Globus pallidus (tissue), 1 donor: ENCODE measurements around the gene BFSP1.

Experiments used
- DNase-seq: peaks from one replicate; pipeline ENCODE4 v3.0.0-alpha.2; 2015; ENCODE audit warnings: low spot score

Gene BFSP1

DNA sequence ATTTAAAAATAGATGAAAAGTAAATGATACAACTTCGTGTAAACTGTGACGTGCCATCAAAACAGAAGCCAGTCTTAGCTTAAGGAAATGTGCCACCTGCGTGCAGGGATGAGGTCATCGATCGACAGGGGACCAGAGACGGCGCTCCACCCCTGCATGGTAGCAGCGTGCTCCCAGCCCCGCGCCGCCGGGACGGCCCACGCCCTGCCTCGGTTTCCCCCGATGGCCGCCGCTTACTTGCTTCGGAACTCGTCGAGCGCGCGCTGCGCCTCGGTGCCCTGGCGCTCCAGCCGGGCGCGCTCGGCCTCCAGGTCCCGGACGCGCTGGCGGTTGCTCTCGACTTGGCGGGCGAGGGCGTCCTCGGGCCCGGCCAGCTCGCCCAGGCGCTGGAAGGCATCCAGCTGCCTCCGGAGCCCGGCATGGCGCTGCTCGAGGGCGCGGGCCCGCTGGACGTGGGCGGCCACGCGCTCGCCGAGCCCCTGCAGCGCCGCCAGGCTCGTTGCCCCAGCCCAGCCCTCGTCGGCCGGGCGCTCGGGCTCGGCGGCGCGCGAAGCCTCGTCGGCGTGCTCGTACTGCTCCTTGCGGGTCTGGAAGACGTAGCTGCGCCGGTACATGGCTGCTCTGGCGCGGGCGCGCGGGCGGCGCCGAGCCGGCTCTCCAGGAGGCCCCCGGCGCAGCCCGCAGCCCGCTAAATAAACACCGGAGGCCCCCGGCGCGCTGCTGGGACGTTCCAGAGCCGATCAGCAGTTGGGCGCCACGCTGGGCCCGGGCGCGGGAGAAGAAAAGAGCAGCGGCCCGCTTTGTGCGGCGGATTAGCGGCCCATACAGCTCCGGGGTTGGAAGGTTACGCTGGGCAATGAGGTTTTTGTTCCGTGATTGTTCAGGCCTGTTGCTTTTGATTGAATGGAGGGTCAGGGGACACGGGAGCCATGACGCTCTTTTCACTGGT is at the start of gene BFSP1:
Gene BFSP1, minus strand, starts transcription at position 664 of the 949 bp plus-strand sequence. Its CDS starts 50 bp downstream, at position 614.
- peak; percentile 50 for DNase-seq

DNA sequence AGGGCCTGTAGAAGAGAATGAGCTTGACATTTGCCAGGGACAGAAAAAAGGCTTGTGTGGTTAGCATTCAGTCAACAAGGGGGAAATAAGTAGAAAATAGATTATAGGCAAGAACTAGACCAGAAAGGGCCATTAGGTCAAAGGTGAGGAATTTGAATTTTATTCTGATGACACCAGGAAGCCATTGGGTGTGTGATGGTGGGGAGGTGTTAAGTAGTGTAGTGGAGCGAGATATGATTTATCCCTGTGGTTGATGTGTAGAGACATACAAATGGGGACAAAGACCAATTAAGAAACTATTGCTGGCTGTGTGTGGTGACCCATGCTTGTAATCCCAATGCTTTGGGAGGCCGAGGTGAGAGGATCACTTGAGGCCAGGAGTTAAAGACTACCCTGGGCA is 49.7 kb upstream of the BFSP1 start:
- DNase-seq = no peak

DNA sequence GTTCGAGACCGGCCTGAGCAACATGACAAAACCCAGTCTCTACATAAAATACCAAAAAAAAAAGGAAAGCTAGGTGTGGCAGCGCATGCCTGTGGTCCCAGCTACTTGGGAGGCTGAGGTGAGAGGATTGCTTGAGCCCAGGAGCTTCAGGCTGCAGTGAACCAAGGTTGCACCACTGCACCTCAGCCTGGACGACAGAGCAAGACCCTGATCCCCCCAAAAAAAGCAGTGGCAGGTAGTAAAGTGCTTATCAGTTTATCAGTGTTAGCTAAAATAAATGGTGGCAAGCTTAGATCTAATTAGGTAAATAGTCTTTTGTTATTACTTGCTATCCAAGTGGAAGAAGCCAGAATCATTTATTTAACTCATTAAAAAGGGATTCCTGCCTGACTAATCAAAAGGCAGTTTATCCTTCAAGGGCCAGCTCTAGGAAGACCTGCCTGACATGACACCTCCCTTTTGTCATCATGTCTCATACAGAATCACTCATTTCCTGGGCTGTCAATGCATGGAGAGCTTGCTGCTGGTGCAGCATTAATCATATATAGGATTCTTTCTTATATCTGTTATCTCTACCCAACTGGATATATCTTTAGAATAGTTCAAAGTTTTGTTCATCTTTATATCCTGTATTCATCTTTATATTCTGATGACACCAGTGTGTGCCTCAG is 48.3 kb upstream of the BFSP1 start:
- no peak for DNase-seq

DNA sequence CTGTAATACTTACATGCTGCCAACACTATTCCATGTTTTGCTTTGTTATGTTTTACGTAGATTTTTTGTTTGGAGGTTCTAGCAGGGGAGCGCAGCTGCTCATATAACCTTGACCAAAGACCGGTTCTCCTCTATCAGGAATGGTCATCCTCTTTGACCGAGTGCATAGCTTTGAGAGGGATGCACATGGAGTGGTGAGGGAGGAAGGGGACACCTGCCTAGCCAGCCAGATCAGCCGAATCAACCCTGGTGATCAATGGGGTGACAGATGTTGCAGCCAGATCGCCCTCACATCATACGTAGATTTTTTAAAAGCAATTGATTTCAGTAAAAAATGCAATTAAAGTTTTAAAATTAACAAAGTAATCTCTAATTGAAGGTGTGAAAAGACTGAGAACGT is 45.0 kb upstream of the BFSP1 start:
- no peak for DNase-seq

DNA sequence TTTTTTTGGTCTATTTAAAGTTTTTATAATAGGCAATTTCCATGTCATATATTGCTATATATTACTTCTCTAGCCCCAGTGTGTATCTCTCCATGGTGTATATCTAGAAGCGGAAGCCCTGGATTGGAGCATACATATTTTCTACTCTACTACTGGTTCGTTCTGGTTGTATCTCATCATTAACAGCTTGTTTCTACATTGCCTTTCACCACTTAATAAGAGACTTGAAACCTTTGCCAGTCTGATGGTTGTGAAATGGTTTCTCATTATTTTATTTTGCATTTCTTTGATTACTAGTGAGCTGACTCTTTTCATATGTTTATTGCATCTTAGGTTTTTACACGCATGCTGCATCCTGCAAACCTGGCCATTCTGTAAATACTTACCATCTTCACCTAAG is 42.3 kb upstream of the BFSP1 start:
- DNase-seq = no peak

DNA sequence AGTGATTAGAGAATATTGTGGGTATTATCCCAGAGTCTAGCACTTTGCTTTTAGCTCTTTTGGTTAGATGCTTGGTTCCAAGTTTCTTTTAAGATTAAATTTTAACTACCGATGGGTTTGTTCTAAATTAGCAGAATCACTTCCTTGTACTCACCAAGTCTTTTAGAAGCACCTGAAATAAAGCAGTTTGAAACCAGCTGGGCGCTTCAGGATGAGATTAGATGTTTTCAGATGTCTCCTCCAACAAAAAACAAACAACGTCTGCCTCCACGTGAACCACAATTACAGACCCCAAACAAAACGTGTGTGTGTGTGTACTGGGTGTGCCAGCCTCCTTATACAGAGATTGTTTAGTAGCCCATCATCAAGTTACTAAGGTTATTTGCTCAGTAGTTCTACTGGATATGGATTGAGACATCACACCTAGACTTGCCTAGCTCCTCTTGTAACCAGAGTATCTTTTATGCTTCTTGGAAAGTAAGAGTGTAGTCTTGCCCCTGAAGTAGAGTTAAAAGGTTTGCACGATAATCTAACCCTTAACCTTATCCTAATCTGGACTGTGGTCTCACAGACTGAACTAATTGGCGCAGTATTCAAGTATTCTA is 41.0 kb upstream of the BFSP1 start:
- DNase-seq = no peak

DNA sequence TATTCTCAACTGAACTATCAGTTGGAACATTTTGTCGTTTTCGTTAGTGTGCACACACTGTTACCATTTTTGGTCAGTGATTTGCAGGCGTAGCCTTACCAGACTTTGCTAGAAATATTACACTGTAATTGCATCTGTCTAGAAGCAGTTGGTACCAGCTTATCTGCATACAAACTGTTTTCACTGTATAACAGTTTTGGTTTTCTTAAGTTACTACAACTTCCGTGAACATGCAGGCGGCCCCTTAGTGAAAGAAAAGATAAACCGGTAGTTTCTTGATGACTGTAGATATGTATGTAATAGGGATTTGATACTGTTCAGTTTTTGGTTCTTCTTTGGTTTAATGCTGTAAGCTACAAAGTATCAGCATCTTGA is 40.0 kb upstream of the BFSP1 start:
- DNase-seq = no peak

DNA sequence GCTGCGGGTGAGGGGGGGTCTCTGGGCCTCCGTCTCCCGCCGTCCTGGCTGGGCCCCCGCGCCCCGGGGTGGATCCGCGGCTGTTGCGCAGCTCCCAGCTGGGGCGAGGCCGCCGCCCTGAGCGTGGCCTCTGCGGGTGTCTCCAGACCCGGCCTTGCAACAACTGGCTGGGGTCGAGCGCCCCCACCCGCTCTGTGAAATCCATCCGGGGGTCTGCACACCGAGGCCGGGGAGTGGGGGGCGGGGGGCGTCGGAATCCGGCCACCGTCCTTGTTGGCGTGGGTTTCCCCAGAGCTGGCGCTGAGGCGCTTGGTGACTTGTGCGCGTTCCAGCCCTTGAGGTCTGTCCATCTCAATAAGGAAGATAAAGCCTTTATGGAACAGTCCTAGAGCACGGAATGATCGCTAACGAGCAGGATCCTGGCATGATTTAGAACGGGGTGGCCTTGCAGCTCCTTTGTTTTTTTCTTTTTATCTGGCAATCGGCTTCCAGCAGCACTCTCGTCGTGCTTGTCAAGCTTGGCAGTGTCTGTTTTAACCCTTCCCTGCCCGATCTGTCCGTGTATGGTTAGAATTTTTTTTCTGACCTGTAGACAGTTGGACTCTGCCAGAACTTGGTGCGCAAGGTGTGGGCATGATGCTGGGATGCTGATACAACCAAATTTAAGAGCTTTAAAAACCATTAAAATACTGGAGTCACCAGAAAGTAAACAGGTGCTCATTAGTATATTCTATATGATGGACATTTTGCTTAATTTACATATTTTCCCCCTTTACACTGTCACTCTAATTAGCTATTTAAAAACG is 39.4 kb upstream of the BFSP1 start:
- peak; percentile 55 for DNase-seq

DNA sequence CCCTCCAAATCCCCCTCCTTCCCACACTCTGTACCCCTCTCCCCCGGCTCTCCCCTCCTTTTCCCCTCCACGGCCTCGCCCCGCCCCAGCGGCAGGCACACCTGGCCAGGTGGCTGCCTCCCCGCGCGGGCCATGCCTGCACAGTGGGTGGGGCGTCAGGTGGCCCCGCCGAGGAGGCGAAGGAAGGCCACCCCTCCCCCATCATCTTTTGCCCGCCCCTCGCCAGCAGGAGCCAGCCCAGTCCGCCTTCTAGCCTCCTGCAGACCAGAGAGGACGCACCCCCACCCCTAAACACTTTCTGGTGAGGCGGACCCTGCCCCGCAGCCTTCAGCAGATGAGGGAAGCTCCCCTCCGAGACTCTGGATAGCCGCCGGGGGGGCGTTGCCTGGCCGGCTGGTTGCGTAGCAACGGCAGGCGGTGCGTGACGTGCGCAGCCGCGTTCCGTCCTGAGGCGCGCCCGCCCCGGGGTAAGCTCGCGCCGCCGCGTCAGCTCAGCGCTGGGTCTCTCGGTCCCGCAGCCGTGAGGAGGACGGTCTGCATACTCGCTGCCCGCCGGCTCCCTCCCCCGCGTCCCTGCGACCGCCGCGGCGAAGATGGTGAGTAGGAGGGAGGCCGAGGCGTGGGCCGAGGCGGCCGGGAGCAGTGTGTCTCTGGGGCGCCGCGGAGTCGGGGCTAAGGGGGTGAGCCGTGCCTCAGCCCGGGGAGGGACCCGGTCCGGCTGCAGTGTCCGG is 38.6 kb upstream of the BFSP1 start, which contains the start of gene DSTN:
Gene DSTN, plus strand, starts transcription at position 460 of the 731 bp plus-strand sequence. Its CDS starts 134 bp downstream, at position 594.
- DNase-seq = peak; percentile 88

DNA sequence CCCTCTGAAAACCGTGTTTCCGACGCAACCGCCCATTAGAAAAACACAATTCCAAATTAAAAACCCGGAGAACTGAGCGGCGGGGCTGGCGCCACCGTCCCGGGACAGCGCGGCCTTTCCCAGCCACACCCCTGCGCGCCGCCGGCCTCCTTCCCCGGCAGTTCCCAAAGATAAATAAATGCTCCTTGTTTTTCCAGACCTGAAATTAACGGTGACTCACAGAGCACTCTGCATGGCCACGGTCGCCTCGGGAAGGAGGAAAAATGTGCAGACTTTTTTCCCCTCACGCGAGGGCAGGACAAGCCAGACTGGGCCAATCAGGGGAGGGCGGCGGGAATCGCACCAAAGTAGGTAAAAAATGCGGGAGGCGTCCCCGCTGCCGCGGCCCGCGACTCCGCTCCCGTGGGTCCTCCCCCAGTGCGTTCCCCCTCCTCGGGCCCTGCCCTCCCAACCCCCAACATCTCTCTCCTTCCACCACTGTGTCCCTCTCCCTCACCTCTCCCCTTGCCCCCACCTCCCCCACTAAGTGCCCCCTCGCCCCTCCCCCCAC is 37.9 kb upstream of the BFSP1 start:
- DNase-seq = peak; percentile 31

DNA sequence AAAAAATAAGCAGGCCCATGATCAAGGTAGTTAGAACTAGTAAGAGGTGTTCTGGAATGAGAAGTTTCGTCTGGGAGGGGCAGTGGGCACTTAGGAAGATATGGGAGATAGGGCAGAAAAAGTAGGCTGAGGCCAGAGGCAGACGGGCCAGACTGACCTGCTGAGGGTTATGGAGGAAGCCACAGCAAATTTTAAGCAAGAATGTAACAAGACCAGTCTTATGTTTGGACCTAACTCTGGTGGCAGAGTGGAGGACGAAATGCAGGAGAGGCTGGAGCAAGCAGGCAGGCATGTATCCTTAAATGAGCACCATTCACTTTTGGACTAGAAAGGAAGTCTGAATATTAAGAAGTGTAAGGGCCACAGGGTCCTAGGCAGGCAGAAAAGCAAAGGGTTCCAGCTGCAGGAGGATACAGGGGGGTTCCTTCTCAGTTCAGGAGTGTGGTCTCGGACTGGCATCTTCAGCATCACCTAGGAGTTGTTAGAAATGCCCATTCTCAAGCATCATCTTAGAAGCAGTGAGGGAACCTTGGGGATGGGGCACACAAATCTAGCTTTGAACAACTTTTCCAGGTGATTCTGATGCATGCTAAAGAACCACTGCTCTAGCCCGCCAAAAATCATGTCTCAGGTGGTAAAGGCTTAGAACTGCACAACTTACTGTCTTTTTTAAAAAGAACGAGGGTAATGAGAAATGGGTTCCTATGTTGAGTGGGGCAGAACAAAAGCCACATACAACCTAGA is 37.0 kb upstream of the BFSP1 start:
- no peak for DNase-seq

DNA sequence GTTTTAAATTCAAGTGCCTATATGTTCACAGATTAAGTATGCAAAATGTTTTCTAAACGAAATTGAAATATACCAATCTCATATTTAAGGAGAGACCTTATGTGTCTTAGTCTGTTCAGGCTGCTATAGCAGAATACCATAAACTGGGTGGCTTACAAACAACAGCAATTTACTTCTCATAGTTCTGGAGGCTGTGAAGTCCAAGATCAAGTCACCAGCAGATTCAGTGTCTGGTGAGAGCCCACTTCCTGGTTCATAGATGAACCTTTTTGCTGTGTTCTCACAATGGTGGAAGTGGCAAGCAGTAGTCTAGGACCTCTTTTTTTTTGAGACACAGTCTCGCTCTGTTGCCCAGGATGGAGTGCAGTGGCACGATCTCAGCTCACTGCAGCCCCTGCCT is 35.2 kb upstream of the BFSP1 start:
- DNase-seq = no peak

DNA sequence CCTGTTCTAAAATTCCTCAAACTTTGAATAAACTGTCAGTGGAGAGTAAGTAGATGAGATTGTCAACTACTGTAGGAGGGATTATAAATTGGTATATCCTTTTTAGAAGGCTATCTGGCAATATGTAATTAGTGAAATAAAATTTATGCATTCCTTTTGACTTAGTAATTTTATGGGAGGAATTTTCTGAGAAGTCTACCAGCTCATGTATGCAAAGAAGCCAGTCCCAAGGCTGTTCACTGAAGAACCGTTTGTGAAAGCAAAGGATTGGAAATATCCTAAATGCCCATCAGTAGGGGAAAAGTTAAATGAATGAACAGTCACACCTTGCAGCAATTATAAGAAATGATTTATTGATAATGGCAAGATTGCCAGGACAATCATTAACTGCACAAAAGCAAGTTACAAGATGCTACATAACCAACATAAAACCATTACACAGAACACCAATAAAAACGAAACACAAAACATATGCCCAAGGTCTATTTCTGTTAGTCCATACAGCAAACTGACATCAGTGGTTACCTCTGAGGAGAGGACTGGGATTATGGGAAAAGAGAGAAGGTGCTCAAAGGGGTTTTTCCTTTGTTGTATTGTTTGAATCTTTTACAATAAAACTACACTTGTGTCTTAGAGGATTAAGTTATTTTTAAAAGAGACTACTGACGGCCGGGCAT is 34.1 kb upstream of the BFSP1 start:
- no peak for DNase-seq

DNA sequence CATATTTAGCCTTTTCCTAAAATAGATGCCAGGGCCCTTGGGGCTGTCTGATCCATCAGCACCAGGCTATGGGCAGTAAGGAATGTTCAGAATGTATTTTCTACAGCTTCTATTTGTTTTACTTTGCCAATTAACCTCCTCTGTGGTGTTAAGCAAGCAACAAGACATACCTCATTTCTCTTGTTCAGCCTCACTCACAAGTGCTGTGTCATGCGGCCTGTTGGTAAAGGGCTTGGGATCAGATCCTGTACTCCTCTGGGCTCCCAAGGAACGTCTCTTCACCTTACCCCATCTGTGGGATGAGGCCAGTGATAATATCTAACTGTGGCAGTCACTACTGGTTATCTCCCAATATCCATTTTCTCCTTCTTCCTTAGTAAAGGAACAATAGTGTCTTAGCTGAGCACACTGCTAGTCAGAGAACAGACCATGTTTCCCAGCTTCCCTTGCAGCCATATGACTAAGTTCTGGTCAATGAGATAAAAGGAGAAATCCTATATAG is 31.7 kb upstream of the BFSP1 start:
- DNase-seq = no peak

DNA sequence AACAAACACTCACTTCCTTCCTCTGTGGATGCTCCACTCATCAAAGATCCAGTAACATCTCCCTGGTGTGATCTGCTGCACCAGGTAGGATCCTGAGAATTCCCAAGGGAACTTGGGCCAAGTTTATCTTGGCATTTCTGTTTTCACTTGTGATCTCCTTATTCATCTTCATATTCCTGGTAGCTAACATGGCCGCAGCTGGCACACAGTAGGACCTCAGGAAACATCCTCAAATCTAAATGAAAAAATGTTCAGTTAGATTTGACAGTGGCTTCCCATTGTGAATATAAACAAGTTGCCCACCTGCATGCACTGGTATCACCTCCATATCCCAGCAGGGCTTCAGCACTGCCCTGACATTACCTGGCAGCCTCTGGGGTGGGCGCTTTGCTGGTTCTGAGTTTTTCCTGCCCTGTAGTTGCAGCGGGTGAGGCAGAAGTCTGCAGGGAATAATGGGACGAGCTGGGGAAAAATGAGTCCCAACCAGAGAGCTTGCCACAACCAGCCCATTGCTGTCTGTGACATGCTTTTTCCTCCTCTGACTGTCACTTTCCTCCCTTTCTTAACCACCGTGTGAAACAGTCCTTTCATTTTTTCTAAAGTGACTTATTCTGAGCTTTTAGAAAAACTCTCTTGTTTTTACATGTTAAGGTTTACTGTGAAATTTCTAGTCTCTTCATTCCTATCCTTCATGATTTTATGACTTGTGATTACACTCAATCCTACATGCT is 29.3 kb upstream of the BFSP1 start:
- no peak for DNase-seq

DNA sequence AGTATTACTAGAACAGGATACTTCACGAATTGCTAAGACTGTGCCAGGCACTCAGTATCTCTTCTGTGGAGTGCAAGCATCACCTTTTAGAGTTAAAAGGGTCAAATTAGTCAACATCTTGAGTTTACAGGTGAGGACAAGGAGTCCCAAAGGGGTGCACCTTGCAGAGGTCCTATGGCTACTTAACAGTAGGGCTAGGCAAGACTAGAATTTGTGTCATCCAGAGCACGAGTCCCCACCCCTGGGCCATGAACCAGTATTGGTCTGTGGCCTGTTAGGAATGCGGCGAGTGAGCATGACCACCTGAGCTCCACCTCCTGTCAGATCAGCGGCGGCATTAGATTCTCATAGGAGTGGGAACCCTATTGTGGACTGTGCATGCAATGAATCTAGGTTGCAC is 28.2 kb upstream of the BFSP1 start:
- DNase-seq = no peak

DNA sequence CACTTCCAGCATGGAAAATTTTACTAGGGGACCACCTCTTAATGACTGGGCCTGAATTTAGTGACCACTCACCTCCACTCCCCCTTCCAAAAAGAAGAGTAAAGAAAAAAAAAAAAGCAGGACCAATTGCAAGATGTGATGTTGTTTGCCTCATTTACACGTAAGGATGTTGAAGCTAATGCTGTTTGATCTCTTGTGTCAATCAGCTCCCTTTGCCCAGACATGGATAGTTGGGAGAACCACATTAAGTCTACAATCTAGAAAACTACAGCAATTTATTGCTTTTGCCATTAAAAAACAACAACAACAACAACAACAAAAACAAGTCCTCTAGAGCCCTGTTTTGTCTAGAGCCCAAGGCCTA is 27.7 kb upstream of the BFSP1 start:
- DNase-seq = no peak

DNA sequence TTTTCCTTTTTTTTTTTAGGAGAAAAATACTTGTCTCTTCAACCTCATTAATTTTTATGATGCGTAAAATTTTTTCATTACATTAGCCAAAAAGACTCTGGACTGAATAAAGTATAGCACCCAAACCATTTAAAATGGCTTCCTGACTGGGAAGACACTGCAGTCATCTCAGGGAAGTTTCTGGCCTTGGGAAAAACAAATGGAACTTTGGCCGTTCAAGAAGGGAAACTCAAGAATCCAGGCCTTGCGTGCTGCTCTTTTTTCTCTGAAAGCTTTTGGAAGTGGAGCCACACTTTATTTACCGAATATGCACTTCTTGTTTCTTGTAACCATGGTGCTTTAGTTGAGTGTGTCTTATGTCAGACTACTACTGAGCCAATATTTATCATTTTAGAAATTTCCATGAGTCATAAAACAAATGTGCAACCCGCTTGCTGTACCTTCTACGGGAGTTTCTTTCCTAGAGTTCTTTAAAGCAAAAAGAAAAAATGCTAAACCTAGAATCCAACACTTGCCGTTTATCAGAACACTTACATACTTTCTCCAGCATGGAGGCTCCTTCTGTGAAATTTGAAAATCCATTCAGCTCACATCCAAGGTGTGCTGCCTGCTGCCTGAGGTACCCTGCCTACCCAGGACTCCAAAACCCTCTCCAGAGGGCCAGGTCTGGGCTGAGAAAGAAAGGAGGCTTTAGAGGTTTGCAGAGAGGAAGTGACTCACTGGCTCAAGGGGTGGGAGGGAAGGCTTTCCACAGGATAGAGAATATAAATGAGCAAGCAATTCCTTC is 27.2 kb upstream of the BFSP1 start:
- no peak for DNase-seq
